ENCODE data around the gene ARHGAP15. TPM values are rescaled to one million over a fixed set of nuclear protein-coding genes. Genes with fewer than 3 reads are reported as not detected.

ARHGAP15 gene
- total and polyA plus RNA-seq, 3 experiments from 2014 or later: 41.3 to 328 (median 41.4) TPM

DNA sequence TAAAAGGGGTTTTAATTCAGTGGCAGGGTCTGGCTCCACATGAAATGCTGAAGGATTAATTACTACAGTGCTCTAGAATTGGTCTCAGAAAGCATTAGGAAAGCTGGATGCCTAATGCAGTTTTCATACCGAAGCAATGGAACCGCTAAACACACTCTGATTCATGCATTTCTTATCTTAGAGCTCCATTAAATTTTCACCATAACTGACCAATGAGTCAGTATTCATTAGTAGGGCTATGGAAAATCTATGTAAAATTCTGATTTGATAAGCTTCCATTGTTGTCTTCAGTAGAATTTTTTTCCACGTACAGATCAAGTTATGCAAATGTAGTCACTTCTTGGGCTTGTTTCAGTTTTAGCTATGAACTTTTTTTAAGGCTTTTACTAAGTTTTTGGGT is 359.9 kb downstream of the ARHGAP15 start:
- H3K27me3 Mint-ChIP-seq: no peaks in the 10 kb centered on the region
- peaks cover 23 to 71% (median 29%) of the 10 kb centered on the region in 3 donors for H3K36me3 Mint-ChIP-seq
- H3K27ac Mint-ChIP-seq: no peak overlapping the region
- peaks cover 32 to 54% (median 54%) of the 10 kb centered on the region in 3 donors for H3K4me1 Mint-ChIP-seq
- Histone ChIP-seq H3K9me3 (ENCODE audit: low read length) (no peaks in the 10 kb centered on the region), H3K36me3 (ENCODE audit: insufficient read depth, low read length) (no peaks in the 10 kb centered on the region), H3K4me3 (ENCODE audit: low read length) (no peak overlapping the region), H3K27me3 (ENCODE audit: insufficient read depth, low read length, poor library complexity, severe bottlenecking) (no peaks in the 10 kb centered on the region), H3K27ac (ENCODE audit: low read depth, low read length) (no peak overlapping the region), H3K4me1 (ENCODE audit: insufficient read depth, low read length) (no peaks in the 10 kb centered on the region)
- POLR2A ChIA-PET: no interaction called here
- CTCF ChIA-PET: no interaction called here
- no peak overlapping the region for H3K4me3 Mint-ChIP-seq
- DNase-seq: no peak
- H3K9me3 Mint-ChIP-seq: peaks cover 0 to 2% (median 0%) of the 10 kb centered on the region in 5 donors

DNA sequence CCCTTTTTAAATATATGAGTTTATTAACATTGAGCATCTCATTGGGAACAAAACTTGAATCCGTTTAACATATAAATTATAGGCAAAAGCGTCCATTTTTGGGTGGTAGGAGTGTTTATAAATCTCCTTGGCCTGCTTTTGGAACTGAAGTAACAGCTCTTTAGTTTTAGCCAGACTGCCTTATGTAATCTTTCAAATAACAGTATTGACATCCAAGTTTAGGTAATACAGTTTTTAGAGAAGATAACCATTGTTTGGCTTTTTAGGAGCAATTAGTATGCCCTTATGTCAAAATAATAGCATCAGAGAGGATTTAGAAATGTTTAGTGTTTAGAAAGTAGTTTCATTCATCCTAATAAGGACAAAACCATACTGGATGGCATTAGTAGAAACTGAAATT is 361.9 kb downstream of the ARHGAP15 start:
- no peak for DNase-seq
- H3K36me3 Mint-ChIP-seq: peaks cover 33 to 75% (median 35%) of the 10 kb centered on the region in 3 donors
- no peak overlapping the region for H3K27ac ChIP-seq (ENCODE audit: low read depth, low read length)
- no peaks in the 10 kb centered on the region for H3K36me3 ChIP-seq (ENCODE audit: insufficient read depth, low read length)
- H3K9me3 Mint-ChIP-seq: peaks cover 0 to 2% (median 0%) of the 10 kb centered on the region in 5 donors
- H3K4me1 Mint-ChIP-seq: peaks cover 34 to 54% (median 53%) of the 10 kb centered on the region in 3 donors
- ChIA-PET CTCF (no interaction called here), POLR2A (no interaction called here)
- no peak overlapping the region for H3K4me3 Mint-ChIP-seq
- H3K27me3 ChIP-seq (ENCODE audit: insufficient read depth, low read length, poor library complexity, severe bottlenecking): no peaks in the 10 kb centered on the region
- no peak overlapping the region for H3K4me3 ChIP-seq (ENCODE audit: low read length)
- H3K4me1 ChIP-seq (ENCODE audit: insufficient read depth, low read length): no peaks in the 10 kb centered on the region
- peak overlapping the region in 1 of 8 donors; percentile 16 for H3K27ac Mint-ChIP-seq
- no peaks in the 10 kb centered on the region for H3K9me3 ChIP-seq (ENCODE audit: low read length)
- H3K27me3 Mint-ChIP-seq: no peaks in the 10 kb centered on the region

- POLR2A ChIA-PET: no interaction called here
- H3K4me3 ChIP-seq (ENCODE audit: low read length): no peak overlapping the region
- no peak overlapping the region for H3K27ac ChIP-seq (ENCODE audit: low read depth, low read length)
- CTCF ChIA-PET: no interaction called here
- H3K4me1 Mint-ChIP-seq: peaks cover 47 to 63% (median 61%) of the 10 kb centered on the region in 3 donors
- H3K4me1 ChIP-seq (ENCODE audit: insufficient read depth, low read length): no peaks in the 10 kb centered on the region
- no peak overlapping the region for H3K4me3 Mint-ChIP-seq
- no peaks in the 10 kb centered on the region for H3K27me3 ChIP-seq (ENCODE audit: insufficient read depth, low read length, poor library complexity, severe bottlenecking)
- H3K36me3 Mint-ChIP-seq: peaks cover 27 to 67% (median 33%) of the 10 kb centered on the region in 3 donors
- peaks cover 0 to 2% (median 0%) of the 10 kb centered on the region in 5 donors for H3K9me3 Mint-ChIP-seq
- no peaks in the 10 kb centered on the region for H3K9me3 ChIP-seq (ENCODE audit: low read length)
- H3K27ac Mint-ChIP-seq: peak overlapping the region in 5 of 8 donors; percentile 9 to 82 (median 24)
- H3K36me3 ChIP-seq (ENCODE audit: insufficient read depth, low read length): no peaks in the 10 kb centered on the region
- DNase-seq: no peak
- no peaks in the 10 kb centered on the region for H3K27me3 Mint-ChIP-seq
Observed at GRCh38 chr2:143493339-143493738, 364.1 kb downstream of the ARHGAP15 start.

- no peaks in the 10 kb centered on the region for H3K27me3 Mint-ChIP-seq
- no peaks in the 10 kb centered on the region for H3K9me3 Mint-ChIP-seq
- peak overlapping the region in 2 of 8 donors; percentile 26 to 44 for H3K27ac Mint-ChIP-seq
- no peaks in the 10 kb centered on the region for H3K9me3 ChIP-seq (ENCODE audit: low read length)
- CTCF ChIA-PET: no interaction called here
- H3K27ac ChIP-seq (ENCODE audit: low read depth, low read length): no peak overlapping the region
- H3K27me3 ChIP-seq (ENCODE audit: insufficient read depth, low read length, poor library complexity, severe bottlenecking): no peaks in the 10 kb centered on the region
- no peak overlapping the region for H3K4me3 ChIP-seq (ENCODE audit: low read length)
- H3K36me3 ChIP-seq (ENCODE audit: insufficient read depth, low read length): peaks cover 6% of the 10 kb centered on the region
- peaks cover 61 to 76% (median 70%) of the 10 kb centered on the region in 3 donors for H3K4me1 Mint-ChIP-seq
- peaks cover 21 to 65% (median 21%) of the 10 kb centered on the region in 3 donors for H3K36me3 Mint-ChIP-seq
- no peaks in the 10 kb centered on the region for H3K4me1 ChIP-seq (ENCODE audit: insufficient read depth, low read length)
- POLR2A ChIA-PET: no interaction called here
- no peak for DNase-seq
- no peak overlapping the region for H3K4me3 Mint-ChIP-seq
Observed at GRCh38 chr2:143497726-143498125, 368.5 kb downstream of the ARHGAP15 start.

GRCh38 chr2:143498496-143498895 is 369.3 kb downstream of the ARHGAP15 start:
- Mint-ChIP-seq H3K27ac (peak overlapping the region in 3 of 8 donors; percentile 21 to 66 (median 52)), H3K4me3 (no peak overlapping the region), H3K27me3 (no peaks in the 10 kb centered on the region), H3K36me3 (peaks cover 15 to 64% (median 16%) of the 10 kb centered on the region in 3 donors), H3K9me3 (no peaks in the 10 kb centered on the region), H3K4me1 (peaks cover 60 to 77% (median 69%) of the 10 kb centered on the region in 3 donors)
- POLR2A ChIA-PET: no interaction called here
- Histone ChIP-seq H3K9me3 (ENCODE audit: low read length) (no peaks in the 10 kb centered on the region), H3K4me1 (ENCODE audit: insufficient read depth, low read length) (no peaks in the 10 kb centered on the region), H3K4me3 (ENCODE audit: low read length) (no peak overlapping the region), H3K36me3 (ENCODE audit: insufficient read depth, low read length) (peaks cover 6% of the 10 kb centered on the region), H3K27ac (ENCODE audit: low read depth, low read length) (no peak overlapping the region), H3K27me3 (ENCODE audit: insufficient read depth, low read length, poor library complexity, severe bottlenecking) (no peaks in the 10 kb centered on the region)
- CTCF ChIA-PET: no interaction called here
- no peak for DNase-seq

DNA sequence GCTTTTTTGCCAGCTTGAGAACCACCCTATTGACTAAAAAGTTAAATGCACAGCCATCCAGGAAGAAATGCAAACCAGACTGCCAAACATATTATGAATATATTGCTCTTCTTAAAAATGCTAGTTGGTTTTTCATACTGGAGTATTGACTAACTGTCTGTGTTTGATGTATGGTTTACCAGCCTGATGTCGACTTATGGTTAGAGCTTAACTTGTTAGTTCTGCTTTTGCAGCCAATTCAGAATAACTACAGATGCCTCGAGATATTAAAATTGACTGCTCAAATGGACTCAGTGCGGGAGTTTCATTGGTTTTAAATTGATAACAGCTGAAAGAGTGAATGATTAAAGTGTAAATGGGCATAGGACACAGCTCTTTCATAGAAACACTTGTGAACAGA is 369.8 kb downstream of the ARHGAP15 start:
- peaks cover 59 to 77% (median 67%) of the 10 kb centered on the region in 3 donors for H3K4me1 Mint-ChIP-seq
- DNase-seq: no peak
- H3K4me1 ChIP-seq (ENCODE audit: insufficient read depth, low read length): no peaks in the 10 kb centered on the region
- peak overlapping the region in 6 of 8 donors; percentile 3 to 66 (median 52) for H3K27ac Mint-ChIP-seq
- H3K4me3 ChIP-seq (ENCODE audit: low read length): no peak overlapping the region
- H3K9me3 ChIP-seq (ENCODE audit: low read length): no peaks in the 10 kb centered on the region
- peaks cover 10 to 63% (median 14%) of the 10 kb centered on the region in 3 donors for H3K36me3 Mint-ChIP-seq
- no peak overlapping the region for H3K4me3 Mint-ChIP-seq
- CTCF ChIA-PET: no interaction called here
- H3K9me3 Mint-ChIP-seq: no peaks in the 10 kb centered on the region
- H3K27me3 ChIP-seq (ENCODE audit: insufficient read depth, low read length, poor library complexity, severe bottlenecking): no peaks in the 10 kb centered on the region
- H3K36me3 ChIP-seq (ENCODE audit: insufficient read depth, low read length): peaks cover 6% of the 10 kb centered on the region
- H3K27me3 Mint-ChIP-seq: no peaks in the 10 kb centered on the region
- H3K27ac ChIP-seq (ENCODE audit: low read depth, low read length): no peak overlapping the region
- POLR2A ChIA-PET: no interaction called here

DNA sequence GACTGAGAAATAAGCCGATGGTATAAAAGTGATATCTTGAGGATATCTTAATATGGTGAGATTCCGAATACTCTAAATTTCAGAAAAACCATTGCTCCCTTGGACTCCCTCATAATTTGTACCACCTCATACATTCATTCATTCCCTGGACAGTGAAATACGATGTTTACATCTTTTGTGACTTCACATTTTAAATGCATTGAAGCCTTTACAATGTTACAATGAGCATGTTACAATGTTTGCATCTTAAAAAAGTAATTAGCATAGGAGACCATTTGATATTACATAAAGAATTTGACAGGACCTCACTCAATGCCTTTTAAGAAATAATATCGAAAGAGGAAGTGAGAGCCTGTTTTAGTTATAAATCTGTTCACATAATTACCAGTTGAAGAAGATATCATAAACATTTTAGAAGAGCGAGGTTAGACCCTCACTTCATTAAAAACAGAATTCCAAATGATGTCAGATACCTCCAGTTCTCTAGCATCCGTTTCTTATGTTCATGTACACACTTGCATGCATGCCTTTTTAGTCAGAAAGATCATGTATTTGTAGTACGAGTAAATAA is 372.0 kb downstream of the ARHGAP15 start:
- DNase-seq: no peak
- Mint-ChIP-seq H3K4me1 (peaks cover 56 to 71% (median 61%) of the 10 kb centered on the region in 3 donors), H3K27ac (no peak overlapping the region), H3K9me3 (no peaks in the 10 kb centered on the region), H3K4me3 (no peak overlapping the region), H3K27me3 (no peaks in the 10 kb centered on the region), H3K36me3 (peaks cover 6 to 66% (median 12%) of the 10 kb centered on the region in 3 donors)
- Histone ChIP-seq H3K36me3 (ENCODE audit: insufficient read depth, low read length) (peaks cover 6% of the 10 kb centered on the region), H3K4me3 (ENCODE audit: low read length) (no peak overlapping the region), H3K9me3 (ENCODE audit: low read length) (no peaks in the 10 kb centered on the region), H3K27me3 (ENCODE audit: insufficient read depth, low read length, poor library complexity, severe bottlenecking) (no peaks in the 10 kb centered on the region), H3K4me1 (ENCODE audit: insufficient read depth, low read length) (no peaks in the 10 kb centered on the region), H3K27ac (ENCODE audit: low read depth, low read length) (no peak overlapping the region)
- ChIA-PET CTCF (no interaction called here), POLR2A (no interaction called here)

DNA sequence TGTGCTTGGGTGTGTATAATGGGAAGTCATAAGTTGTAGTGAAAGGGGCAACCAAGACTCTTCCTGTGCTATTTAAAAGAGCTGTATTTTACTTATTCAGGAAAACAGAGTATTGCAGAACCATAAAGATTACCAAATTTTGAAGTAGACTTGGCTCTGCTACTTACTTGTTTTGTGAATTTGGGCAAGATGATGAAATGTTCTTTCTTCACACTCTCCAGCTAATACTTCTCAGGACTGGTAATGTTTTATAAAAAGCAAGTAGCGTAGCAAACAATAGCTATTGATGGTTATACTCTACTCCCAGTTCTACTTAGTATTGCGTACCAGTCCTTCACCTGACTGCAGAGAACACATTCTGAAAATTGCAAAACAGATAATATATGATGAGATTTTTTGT is 374.1 kb downstream of the ARHGAP15 start:
- ChIA-PET CTCF (no interaction called here), POLR2A (no interaction called here)
- peaks cover 6 to 69% (median 22%) of the 10 kb centered on the region in 3 donors for H3K36me3 Mint-ChIP-seq
- H3K27ac Mint-ChIP-seq: no peak overlapping the region
- Histone ChIP-seq H3K27me3 (ENCODE audit: insufficient read depth, low read length, poor library complexity, severe bottlenecking) (no peaks in the 10 kb centered on the region), H3K9me3 (ENCODE audit: low read length) (no peaks in the 10 kb centered on the region), H3K27ac (ENCODE audit: low read depth, low read length) (no peak overlapping the region), H3K4me3 (ENCODE audit: low read length) (no peak overlapping the region), H3K4me1 (ENCODE audit: insufficient read depth, low read length) (no peaks in the 10 kb centered on the region), H3K36me3 (ENCODE audit: insufficient read depth, low read length) (peaks cover 6% of the 10 kb centered on the region)
- H3K4me3 Mint-ChIP-seq: no peak overlapping the region
- no peaks in the 10 kb centered on the region for H3K9me3 Mint-ChIP-seq
- H3K4me1 Mint-ChIP-seq: peaks cover 48 to 64% (median 49%) of the 10 kb centered on the region in 3 donors
- no peak for DNase-seq
- no peaks in the 10 kb centered on the region for H3K27me3 Mint-ChIP-seq

All from CD8-positive, alpha-beta memory T cell (primary cell).